Esophagus (tissue), 2 donors: ENCODE data around the gene TMTC1. TPM values are rescaled to one million over a fixed set of nuclear protein-coding genes. Genes with fewer than 3 reads are reported as not detected.

Experiments used
- H3K27ac ChIP-seq, 2 donors: one replicate each; pipeline ENCODE4 v1.5.1; 2013; ENCODE audit warnings: low read depth in 2 of 2, mild to moderate bottlenecking in 2 of 2, inconsistent platforms in 1 of 2, low read length in 1 of 2, moderate library complexity in 1 of 2
- H3K27me3 ChIP-seq, 2 donors: one replicate each; pipeline ENCODE4 v1.6.1; 2013; ENCODE audit warnings: low read length in 2 of 2, control low read depth in 1 of 2, mild to moderate bottlenecking in 1 of 2; ENCODE audit not compliant: insufficient read depth in 2 of 2, control insufficient read depth in 1 of 2
- H3K36me3 ChIP-seq, 2 donors: one replicate each; pipeline ENCODE4 v1.6.1; 2013; ENCODE audit warnings: low read length in 1 of 2; ENCODE audit not compliant: control insufficient read depth in 2 of 2, insufficient read depth in 2 of 2
- H3K4me1 ChIP-seq, 2 donors: one replicate each; pipeline ENCODE4 v1.6.1; 2013; ENCODE audit warnings: low read length in 1 of 2; ENCODE audit not compliant: control insufficient read depth in 2 of 2, insufficient read depth in 2 of 2
- H3K4me3 ChIP-seq, 2 donors: one replicate each; pipeline ENCODE4 v1.5.1; 2013; ENCODE audit warnings: low read length in 2 of 2, mild to moderate bottlenecking in 2 of 2, low read depth in 1 of 2, moderate library complexity in 1 of 2
- H3K9me3 ChIP-seq, 2 donors: one replicate each; pipeline ENCODE4 v1.6.1; 2013; ENCODE audit warnings: mild to moderate bottlenecking in 2 of 2, low read depth in 1 of 2, low read length in 1 of 2, moderate library complexity in 1 of 2; ENCODE audit not compliant: control insufficient read depth in 2 of 2, insufficient read depth in 1 of 2
- WGBS, 2 donors: extraction: QIAGEN DNeasy Blood & Tissue Kit; methylation state at CpG; one replicate each; pipeline ENCODE4 v1.1.7; 2013; 5-methylcytosine and 5-hydroxymethylcytosine counted together
- polyA plus RNA-seq, 2 donors: library from polyadenylated mRNA; stranded (reverse); fragments of 200-250 nt; gene quantifications; one replicate each; pipeline ENCODE4 v1.2.3, GENCODE V29; 2013
- donor health status: healthy with polysubstance abuse.
- donor health status: Bipolar disorder and iron deficiency.

Gene TMTC1
- polyA plus RNA-seq, 2 donors, result 1.3 to 1.6 TPM

GRCh38 chr12:29733501-29733900 lies 50.2 kb downstream of the TMTC1 start:
- 91 to 92% methylated on average over 1 of the region's 1 CpG for WGBS, 2 donors
- H3K27ac ChIP-seq, result no peak overlapping the region
- H3K36me3 ChIP-seq, result no peaks in the 10 kb centered on the region
- no peaks in the 10 kb centered on the region for H3K4me1 ChIP-seq
- H3K9me3 ChIP-seq, result no peaks in the 10 kb centered on the region
- no peaks in the 10 kb centered on the region for H3K27me3 ChIP-seq
- H3K4me3 ChIP-seq, result no peak overlapping the region

DNA sequence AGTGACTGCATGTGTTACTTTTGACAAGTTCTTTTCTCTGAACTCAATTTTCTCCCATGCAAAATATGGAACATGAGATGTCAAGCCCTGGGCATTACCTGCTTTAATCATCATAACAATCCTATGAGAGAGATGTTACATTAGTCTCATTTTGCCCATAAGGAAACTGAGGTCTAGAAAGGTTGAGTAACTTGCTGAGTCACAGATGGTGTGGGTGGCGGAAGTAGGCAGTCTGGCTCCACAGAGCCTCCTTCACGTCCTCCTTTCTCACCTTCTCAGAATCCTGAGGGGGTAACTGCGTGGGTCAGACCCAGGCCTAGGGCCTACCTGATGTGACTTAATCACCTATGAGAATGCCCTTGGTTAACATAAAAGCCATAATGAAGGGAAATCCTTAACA lies 50.7 kb downstream of the TMTC1 start:
- H3K9me3 ChIP-seq, result no peaks in the 10 kb centered on the region
- H3K27me3 ChIP-seq, result no peaks in the 10 kb centered on the region
- no peak overlapping the region for H3K4me3 ChIP-seq
- no peak overlapping the region for H3K27ac ChIP-seq
- H3K4me1 ChIP-seq, result peaks cover 0 to 3% of the 10 kb centered on the region in 2 donors
- WGBS, 2 donors, result 70 to 74% methylated on average over 3 of the region's 3 CpGs
- no peaks in the 10 kb centered on the region for H3K36me3 ChIP-seq

GRCh38 chr12:29732593-29732992 lies 51.1 kb downstream of the TMTC1 start:
- no peak overlapping the region for H3K4me3 ChIP-seq
- 72 to 93% methylated on average over 3 of the region's 3 CpGs for WGBS, 2 donors
- H3K27ac ChIP-seq, result no peak overlapping the region
- H3K36me3 ChIP-seq, result no peaks in the 10 kb centered on the region
- H3K4me1 ChIP-seq, result peaks cover 0 to 3% of the 10 kb centered on the region in 2 donors
- no peaks in the 10 kb centered on the region for H3K9me3 ChIP-seq
- no peaks in the 10 kb centered on the region for H3K27me3 ChIP-seq

DNA sequence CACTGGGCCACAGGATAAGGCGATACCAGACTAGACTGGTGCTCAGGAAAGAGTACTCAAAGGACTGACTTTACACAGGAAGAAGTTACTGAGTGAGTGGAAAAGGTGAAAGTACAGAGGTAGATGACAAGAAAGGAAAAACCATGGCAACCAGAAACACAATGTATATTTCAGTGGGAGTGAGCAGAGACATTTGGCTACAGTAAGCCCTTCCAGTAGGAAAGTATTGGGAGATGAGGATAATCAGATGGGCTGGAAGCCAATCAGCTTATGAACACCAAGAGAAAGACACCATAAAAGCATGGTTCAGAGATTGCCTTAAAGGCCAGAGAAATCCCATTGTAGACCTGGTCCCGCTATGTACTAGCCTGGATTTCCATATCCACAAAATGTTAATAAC lies 51.6 kb downstream of the TMTC1 start:
- Histone ChIP-seq H3K4me3 (no peak overlapping the region), H3K4me1 (peaks cover 0 to 3% of the 10 kb centered on the region in 2 donors), H3K36me3 (no peaks in the 10 kb centered on the region), H3K9me3 (no peaks in the 10 kb centered on the region), H3K27ac (no peak overlapping the region), H3K27me3 (no peaks in the 10 kb centered on the region)
- WGBS, 2 donors, result 89 to 95% methylated on average over 2 of the region's 2 CpGs

DNA sequence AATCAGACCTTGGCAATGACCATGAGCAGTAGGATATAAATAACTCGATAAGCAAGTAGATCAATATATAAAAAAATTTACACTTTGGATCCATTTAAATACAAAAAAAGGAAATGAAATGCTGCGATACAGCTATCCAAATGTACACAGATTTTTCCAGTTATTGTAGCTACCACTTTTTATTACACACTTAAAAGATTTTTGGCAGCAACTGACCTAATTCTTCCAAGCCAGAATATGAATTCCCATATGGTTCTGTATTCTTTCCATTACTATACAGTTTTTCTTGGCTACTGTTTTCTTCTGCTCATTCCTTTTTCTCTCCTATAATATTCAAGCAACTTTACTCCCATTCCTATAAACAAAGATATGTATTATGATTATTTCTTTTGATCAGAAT lies 52.2 kb downstream of the TMTC1 start:
- Histone ChIP-seq H3K9me3 (no peaks in the 10 kb centered on the region), H3K4me1 (peaks cover 0 to 3% of the 10 kb centered on the region in 2 donors), H3K36me3 (no peaks in the 10 kb centered on the region), H3K27ac (no peak overlapping the region), H3K4me3 (no peak overlapping the region), H3K27me3 (no peaks in the 10 kb centered on the region)
- WGBS, 2 donors, result 48 to 73% methylated on average over 2 of the region's 2 CpGs

DNA sequence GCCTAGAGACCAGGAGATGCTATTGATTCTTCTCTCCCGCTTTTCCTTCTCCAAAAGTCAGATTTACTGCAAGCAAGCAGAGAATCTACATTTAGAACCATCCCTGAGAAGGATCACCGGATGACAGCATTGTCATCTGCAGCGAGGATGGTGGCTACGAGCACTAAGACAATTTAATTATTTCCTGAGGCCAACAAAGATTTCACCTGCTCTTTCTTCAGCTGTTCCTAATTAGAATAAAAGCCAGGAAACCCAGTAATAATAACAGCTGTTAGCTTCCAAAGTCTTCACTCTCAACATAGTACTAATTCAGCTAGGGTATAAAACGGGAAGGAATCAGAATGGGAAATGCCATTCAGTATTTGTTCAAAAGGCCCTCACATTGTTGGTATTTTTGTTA lies 53.3 kb downstream of the TMTC1 start:
- peaks cover 0 to 3% of the 10 kb centered on the region in 2 donors for H3K4me1 ChIP-seq
- 78 to 80% methylated on average over 5 of the region's 5 CpGs for WGBS, 2 donors

DNA sequence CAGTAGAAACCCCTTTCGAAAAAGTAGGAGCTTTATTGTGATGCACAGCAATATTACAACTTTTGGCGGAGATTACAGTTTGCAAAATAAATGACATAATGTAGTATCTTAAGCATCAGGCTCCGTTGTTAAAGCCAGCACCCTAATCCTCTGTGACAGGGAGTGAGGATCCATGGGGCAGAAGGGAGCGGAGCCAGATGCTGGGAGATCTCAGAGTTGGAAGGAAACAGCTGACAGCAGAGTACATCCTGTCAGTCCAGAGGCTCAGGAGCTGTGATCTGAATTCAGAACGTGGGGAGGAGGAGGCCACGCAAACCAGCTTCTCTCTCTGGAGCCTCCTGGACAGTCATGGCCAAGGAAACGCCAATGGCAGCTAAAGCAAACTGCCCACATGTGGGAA lies 55.7 kb downstream of the TMTC1 start:
- no peak overlapping the region for H3K4me3 ChIP-seq
- peak overlapping the region in 1 of 2 donors; percentile 6 for H3K27ac ChIP-seq
- peaks cover 0 to 3% of the 10 kb centered on the region in 2 donors for H3K4me1 ChIP-seq
- no peaks in the 10 kb centered on the region for H3K36me3 ChIP-seq
- no peaks in the 10 kb centered on the region for H3K27me3 ChIP-seq
- WGBS, 2 donors, result 67 to 68% methylated on average over 7 of the region's 7 CpGs
- H3K9me3 ChIP-seq, result no peaks in the 10 kb centered on the region

More for the DNA sequence above, 53.3 kb downstream of the TMTC1 start:
- no peaks in the 10 kb centered on the region for H3K36me3 ChIP-seq
- no peaks in the 10 kb centered on the region for H3K9me3 ChIP-seq
- H3K27me3 ChIP-seq, result no peaks in the 10 kb centered on the region
- no peak overlapping the region for H3K4me3 ChIP-seq
- no peak overlapping the region for H3K27ac ChIP-seq

- H3K36me3 ChIP-seq, result no peaks in the 10 kb centered on the region
- 55 to 70% methylated on average over 2 of the region's 2 CpGs for WGBS, 2 donors
- H3K4me3 ChIP-seq, result no peak overlapping the region
- H3K9me3 ChIP-seq, result no peaks in the 10 kb centered on the region
- H3K27ac ChIP-seq, result peak overlapping the region in 1 of 2 donors; percentile 49
- H3K4me1 ChIP-seq, result peaks cover 0 to 3% of the 10 kb centered on the region in 2 donors
- no peaks in the 10 kb centered on the region for H3K27me3 ChIP-seq
These were observed 56.9 kb downstream of the TMTC1 start for GRCh38 chr12:29726741-29727348.

- H3K4me3 ChIP-seq, result no peak overlapping the region
These were observed 57.4 kb downstream of the TMTC1 start for GRCh38 chr12:29726321-29726692.

DNA sequence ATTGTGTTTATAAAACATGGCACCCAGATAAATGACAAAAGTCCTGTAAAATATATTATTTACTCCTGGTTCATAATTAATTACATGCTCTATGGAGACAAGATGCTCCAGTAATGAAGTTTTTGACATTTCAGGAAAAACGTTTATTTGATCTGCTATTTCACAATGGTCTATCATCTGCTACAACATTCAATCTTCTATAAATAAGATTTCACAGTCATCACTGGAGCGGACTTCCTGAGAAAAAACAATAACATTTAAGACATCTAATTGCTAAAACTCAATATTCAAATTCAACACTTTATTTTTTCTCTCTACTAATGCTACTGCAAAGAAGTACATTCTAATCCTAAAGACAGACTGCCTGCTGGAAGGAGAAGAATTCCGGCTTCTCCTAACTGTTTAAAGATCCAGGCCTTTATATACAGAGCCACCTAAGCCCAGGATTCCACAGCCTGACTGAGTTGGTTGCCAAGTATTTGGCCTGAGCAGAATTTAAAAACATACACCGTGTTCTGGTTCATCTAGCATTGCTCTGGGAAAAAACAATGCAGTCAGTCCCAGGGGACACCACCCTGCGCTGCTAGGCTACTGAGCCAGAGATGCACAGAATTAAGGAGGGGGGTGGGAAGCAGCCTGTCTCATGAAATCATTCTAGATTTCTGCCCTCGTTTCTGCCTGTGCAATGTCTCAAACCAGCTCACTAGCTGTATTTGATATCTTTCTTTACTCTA lies 58.0 kb downstream of the TMTC1 start:
- peak overlapping the region; percentile 49 for H3K27ac ChIP-seq
- no peaks in the 10 kb centered on the region for H3K27me3 ChIP-seq
- H3K4me3 ChIP-seq, result no peak overlapping the region
- no peaks in the 10 kb centered on the region for H3K9me3 ChIP-seq
- peaks cover 0 to 3% of the 10 kb centered on the region in 2 donors for H3K4me1 ChIP-seq
- no peaks in the 10 kb centered on the region for H3K36me3 ChIP-seq
- 42 to 46% methylated on average over 6 of the region's 6 CpGs for WGBS, 2 donors

More at GRCh38 chr12:29726321-29726692, 57.4 kb downstream of the TMTC1 start:
- H3K36me3 ChIP-seq, result no peaks in the 10 kb centered on the region
- peaks cover 0 to 3% of the 10 kb centered on the region in 2 donors for H3K4me1 ChIP-seq
- H3K27ac ChIP-seq, result peak overlapping the region in 1 of 2 donors; percentile 49
- WGBS, 2 donors, result 40 to 43% methylated on average over 3 of the region's 3 CpGs
- H3K9me3 ChIP-seq, result no peaks in the 10 kb centered on the region
- H3K27me3 ChIP-seq, result no peaks in the 10 kb centered on the region
